SH-SY5Y (cell line): Measurements from ENCODE around the gene SPACDR.

ENCODE experiments used
- GATA2 ChIP-seq: IDR thresholded peaks from 2 replicates; pipeline ENCODE4 v1.6.1; 2011; ENCODE audit warnings: mild to moderate bottlenecking, low read depth, low read length
- GATA3 ChIP-seq: IDR thresholded peaks from 2 replicates; pipeline ENCODE4 v1.6.1; 2011; ENCODE audit warnings: low read depth, mild to moderate bottlenecking, low read length, moderate library complexity

The SPACDR gene

DNA sequence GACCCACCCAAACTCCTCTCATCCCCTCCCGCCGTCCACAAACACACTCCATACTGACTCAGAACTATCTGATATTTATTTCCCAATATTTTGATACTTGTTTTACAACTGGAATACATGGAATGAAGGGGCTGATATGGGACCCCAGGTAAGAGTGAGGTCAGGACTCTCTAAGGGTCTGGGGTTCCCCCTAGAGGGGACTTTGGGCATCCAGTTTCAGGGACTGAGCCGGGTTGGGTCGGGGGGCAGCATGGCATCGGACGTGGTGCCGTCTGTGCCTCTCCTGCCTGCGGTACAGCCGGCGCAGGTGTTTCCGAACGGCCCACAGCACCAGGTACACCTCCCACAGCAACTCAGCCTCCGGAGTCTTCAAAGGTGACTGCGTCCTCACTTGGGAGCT is 7.5 kb downstream of the SPACDR start:
- TF ChIP-seq GATA3: no peak
- no peak for TF ChIP-seq GATA2

DNA sequence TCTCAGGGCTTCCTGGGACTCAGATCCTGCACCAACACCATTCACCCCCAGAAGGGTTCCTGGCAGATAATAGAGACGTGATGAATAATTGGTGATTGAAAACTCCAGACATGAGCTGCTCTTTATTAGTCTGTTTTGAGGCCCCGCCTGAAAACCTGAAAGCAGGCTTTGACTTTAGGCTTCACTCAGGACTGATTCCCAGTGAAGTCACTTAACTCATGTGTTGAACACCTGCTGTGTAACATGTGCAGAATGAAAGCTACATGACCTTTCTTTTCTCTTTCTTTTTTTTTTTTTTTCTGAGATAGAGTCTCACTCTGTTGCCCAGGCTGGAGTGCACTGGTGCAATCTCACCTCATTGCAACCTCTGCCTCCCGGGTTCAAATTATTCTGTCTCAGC is 8.9 kb downstream of the SPACDR start:
- TF ChIP-seq GATA3: no peak
- no peak for TF ChIP-seq GATA2

DNA sequence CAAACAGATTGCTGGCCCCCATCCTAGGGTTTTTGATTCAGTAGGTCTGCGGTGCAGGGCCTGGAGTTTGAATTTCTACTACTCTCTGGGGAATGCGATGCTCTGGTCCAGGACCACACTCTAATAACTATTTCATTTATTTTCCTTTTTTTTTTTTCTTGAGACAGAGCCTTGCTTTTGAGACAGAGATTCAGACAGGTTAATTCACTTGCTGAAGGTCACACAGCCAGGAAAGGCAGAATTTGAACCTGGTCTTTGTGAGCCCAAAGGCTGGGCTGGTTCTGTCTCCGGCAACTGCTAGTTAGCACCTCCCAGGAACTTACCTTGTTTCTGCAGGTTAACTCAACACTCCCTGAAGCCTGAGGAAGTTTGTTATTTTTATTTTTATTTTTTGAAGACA is 11.5 kb downstream of the SPACDR start:
- TF ChIP-seq GATA2: no peak
- TF ChIP-seq GATA3: no peak

DNA sequence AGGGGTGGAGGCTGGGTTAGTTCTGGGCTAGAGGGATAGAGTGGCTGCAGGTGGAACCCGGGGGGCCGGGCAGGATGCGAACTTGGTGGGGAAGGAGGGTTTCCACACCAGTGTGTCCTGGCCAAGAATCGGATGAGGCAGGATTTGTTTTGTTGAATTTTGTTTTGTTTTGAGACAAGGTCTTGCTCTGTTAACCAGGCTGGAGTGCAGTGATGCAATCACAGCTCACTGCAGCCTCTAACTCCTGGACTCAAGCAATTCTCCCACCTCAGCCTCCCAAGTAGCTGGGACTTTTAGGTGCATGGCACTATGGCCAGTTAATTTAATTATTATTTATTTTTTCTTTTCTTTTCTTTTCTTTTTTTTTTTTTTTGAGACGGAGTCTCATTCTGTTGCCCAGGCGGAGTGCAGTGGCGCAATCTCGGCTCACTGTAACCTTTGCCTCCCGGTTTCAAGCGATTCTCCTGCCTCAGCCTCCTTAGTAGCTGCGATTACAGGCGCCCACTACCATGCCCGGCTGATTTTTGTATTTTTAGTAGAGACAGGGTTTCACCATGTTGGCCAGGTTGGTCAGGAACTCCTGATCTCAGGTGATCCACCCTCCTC is 14.8 kb downstream of the SPACDR start:
- TF ChIP-seq GATA3 (no peak), GATA2 (no peak)

DNA sequence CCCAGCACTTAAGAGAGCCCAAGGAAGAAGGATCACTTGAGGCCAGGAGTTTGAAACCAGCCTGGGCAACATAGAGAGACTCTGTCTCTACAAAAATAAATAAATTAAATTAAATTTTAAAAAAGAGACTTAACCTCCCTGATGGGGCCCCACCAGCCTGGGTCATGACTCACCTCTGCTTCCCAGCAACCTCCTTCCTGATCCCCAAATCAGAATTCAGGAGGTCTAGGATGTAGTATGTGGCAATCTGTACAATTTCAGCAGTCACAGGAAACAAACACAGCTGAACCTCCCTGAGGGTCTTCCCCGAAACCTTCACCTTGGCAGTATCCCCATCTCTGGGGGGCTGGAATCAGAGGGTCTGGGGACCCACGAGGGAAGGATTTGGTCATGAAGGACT is 18.0 kb downstream of the SPACDR start:
- TF ChIP-seq GATA3 (no peak), GATA2 (no peak)

DNA sequence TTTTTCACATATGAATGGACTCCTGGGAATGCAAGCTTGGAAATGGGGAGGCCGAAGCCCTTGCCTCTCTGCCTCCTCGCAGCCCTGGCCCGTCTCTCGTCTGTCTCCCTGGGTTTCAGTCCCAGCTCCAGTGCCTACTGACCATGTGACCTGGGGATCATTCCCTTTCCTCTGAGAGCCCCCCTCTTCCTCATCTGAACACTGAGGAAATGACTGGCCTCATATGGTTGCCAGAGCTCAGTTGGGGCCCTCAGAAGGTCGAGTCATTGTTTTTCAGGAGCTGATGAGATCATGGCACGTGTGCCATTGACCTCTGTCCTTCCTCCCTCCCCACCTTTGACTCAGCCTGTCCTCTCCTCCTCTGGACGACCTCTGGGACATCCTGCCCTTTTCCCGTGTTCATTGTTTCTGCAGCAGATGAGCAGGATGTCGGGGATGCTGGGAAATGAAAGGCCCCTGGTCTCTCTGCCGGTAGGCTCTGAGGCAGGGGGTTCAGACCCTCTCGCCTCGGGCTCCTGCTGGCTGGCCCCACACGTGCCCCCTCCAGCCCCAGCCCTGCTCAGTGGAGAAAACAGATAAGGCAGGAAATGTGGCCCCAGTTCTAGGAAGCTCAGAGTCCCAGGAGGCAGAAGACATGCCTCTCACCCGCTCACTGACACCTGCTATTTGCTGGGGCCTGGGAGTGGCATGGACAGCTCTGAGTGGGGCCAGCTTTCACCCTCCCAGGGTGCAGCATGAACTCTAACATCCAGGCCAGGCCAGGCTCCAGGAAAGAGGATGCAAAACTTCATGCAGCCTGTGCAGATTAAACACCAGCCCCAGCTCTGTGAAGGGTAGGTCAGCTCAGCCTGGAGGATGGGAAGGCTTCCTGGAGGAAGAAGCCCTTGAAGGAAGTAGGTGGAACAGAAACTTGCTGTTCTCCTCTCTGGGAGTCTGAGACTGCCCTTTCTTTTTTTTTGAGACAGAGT is 19.5 kb downstream of the SPACDR start:
- TF ChIP-seq GATA2 (no peak), GATA3 (no peak)

DNA sequence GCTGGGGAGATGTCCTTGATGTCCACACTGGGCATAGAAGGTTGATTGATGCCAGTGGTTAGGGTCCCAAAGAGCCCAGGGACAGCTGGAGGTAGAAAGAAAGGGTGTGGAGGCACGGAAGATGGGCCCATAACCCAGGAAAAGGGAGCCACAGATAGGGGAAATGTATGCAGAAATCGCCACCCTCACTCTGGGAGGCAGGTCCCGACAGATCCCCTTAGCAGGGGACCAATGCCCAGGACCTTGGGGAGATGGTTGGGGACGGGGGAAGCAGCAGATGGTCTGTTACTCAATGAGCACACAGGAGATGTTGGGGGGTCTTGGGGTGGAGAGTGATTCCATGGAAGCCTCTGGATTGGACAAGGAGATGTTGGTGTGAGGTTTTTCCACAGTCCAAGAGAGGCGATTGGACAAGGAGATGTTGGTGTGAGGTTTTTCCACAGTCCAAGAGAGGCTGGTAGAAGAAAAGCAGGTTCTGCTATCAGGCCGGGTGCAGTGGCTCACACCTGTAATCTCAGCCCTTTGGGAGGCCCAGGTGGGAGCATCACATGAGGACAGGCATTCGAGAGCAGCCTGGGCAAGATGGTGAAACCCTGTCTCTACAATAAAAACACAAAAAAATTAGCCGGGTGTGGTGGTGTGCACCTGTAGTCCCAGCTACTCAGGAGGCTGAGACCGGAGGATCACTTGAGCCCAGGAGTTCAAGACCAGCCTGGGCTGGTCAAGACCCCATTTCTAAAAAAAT is 20.8 kb downstream of the SPACDR start:
- TF ChIP-seq GATA2: no peak
- no peak for TF ChIP-seq GATA3

DNA sequence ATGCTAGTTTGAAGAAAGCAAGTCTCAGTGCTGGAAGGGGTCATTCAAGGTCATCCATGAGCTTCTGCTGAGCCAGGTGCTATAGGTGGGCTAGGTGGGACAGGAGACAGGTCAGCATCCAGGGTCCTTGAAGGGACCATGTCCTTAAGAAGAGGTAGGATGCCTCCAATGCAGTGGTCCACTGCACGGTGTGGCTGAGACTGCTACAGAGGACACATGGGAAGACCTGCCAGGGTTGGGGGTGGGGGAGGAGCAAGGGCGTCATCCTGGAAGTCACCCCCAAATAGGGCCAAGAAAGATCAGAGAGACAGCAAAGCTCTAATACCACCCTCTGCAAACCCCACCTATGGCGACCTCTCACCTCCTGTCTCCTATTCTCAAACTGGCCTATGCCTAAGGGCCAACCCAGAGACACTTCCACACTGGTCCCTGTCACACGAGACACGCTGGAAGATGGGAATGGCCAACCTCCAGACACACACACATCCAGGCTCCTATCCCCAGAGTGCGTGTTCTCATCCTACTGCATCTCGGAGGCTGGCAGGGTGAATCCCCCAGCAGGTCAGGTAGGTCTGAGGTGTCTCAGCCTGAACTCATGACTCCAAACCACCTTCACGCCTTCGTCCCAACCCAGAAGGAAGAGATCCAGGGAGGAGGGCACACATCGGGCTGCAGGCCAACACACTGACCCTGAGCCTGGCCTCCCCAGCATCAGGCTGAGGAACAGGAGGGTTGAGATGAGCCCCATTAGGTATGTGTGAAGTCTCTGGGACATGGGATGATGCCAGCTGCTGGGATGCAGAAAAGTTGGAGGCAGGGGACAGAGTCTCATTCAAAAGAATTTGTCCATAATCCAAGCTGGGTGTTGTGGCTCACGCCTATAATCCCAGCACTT is 22.2 kb downstream of the SPACDR start:
- TF ChIP-seq GATA2: no peak

DNA sequence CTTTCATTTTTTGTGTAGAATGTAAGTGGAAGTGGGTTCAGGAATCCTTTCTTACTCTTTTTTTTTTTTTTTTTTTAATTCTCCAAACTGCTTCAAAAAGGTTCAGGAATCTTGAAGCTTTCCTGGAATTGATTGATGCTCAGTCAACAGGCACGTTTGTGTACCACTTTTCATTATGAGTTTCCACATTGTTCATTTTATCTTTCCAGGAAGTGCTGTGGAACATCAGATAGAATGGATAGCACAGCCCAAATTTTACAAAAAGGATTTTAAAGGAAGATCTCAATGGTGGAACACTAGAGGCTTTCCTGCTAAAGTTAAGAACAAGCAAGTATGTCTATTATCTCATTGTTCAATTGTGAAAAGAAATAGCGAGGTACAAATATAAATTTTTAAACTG is 25.9 kb downstream of the SPACDR start:
- TF ChIP-seq GATA2 (no peak), GATA3 (no peak)

DNA sequence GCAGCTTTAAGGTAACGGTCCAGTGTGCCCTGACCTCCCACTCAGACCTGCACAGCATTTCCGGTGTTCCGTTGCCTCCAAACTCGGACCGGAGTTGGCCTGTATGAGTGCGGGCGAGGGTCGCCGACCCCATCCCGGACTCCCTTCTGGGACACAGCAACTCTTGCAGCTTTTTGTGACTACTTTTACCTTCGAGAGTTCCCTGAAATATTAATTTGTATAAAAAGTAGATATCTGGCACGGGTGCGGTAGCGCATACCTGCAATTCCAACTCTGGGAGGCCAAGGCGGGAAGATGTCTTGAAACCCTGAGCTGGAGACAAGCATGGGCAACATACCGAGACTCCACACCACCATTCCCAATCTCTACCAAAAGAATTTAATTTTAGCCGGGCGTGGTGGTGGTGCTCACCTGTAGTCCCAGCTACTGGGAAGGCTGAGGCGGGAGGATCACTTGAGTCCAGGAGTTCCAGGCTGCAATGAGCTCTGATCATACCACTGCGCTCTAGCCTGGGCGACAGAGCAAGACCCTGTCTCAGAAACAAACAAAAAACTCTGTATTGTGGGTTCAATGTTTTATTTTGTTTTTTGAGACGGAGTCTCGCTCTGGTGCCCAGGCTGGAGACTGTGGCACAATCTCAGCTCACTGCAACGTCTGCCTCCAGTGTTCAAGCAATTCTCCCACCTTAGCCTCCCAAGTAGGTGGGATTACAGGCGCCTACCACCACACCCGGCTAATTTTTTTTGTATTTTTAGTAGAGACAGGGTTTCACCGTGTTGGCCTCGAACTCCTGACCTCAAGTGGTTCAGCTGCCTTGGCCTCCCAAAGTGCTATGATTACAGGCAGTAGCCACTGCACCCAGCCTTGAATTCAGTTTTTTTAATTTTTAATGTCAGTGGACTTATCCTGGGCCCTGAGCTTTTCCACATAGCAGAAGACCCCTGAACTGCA is 26.6 kb downstream of the SPACDR start:
- TF ChIP-seq GATA2: no peak
- TF ChIP-seq GATA3: no peak

DNA sequence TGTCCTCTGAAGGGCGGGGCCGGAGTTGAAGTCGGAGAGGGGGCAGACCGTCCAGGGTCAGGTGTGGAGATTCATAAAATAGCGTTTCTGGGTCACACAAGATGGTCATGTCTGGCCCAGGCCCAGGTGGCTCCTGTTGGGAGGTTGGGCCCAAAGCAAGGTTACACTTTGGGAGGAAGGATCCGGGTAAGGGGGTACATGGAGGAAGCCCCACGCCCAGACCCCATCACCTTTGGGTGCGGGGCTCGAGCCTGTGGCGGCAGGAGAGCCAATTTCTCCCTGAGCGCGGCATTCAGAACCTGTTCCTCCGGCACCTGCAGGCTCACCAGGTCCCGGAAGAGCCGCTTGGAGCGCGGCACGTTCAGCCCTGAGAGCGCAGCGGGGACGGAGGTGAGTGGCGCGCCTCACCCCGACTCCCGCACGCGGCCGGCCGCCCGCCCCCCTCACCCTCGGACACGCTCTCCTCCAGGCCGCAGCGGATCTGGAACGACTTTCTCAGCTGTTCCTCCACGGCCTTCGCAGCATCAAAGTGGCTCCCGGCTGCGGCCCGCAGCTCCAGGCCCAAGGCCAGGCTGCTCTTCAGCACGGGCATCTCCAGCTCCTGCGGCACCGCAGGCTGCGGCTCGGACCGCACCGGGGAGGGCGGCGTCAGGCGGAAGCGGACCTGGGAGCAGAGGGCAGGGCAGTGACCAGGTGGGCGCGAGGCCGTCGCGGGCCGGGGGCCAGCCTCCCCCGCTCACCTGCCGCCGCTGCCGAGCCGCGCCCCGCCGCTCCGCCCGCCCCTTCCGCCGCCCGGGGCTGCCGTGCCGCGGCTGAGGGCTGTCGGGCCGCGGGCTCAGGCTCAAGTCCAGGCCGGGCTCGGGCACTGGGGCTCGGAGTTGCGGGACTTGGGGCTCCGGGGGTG is 28.4 kb downstream of the SPACDR start:
- no peak for TF ChIP-seq GATA3
